HG03460 (cell line): Measurements from ENCODE around the gene STK32C.

Experiments used
- ATAC-seq: cut with Tn5 transposase; IDR thresholded peaks from one replicate; pipeline ENCODE4 v1.9.1; 2021; ENCODE audit not compliant: unreplicated experiment

The STK32C gene

GRCh38 chr10:132174237-132174636 lies 133.5 kb downstream of the STK32C start:
- ATAC-seq: no peak

GRCh38 chr10:132173185-132173584 lies 134.6 kb downstream of the STK32C start:
- ATAC-seq: no peak

GRCh38 chr10:132172091-132173066 lies 135.4 kb downstream of the STK32C start:
- no peak for ATAC-seq

- ATAC-seq: no peak
Observed at GRCh38 chr10:132170561-132171361, 137.0 kb downstream of the STK32C start.

GRCh38 chr10:132169766-132170560 lies 137.8 kb downstream of the STK32C start:
- ATAC-seq: no peak

- ATAC-seq: no peak
Observed at GRCh38 chr10:132169031-132169765, 138.6 kb downstream of the STK32C start.

- ATAC-seq: no peak
Observed at GRCh38 chr10:132168571-132169030, 139.1 kb downstream of the STK32C start.

GRCh38 chr10:132167976-132168375 lies 139.8 kb downstream of the STK32C start:
- no peak for ATAC-seq

- ATAC-seq: no peak
Observed at GRCh38 chr10:132167041-132167674, 140.6 kb downstream of the STK32C start.

GRCh38 chr10:132166216-132166950 lies 141.4 kb downstream of the STK32C start:
- no peak for ATAC-seq

GRCh38 chr10:132165416-132165980 lies 142.3 kb downstream of the STK32C start:
- ATAC-seq: no peak

- ATAC-seq: no peak
Observed at GRCh38 chr10:132164761-132165278, 142.9 kb downstream of the STK32C start.

- ATAC-seq: no peak
Observed at GRCh38 chr10:132163826-132164515, 143.8 kb downstream of the STK32C start.

- ATAC-seq: peak; percentile 51
Observed at GRCh38 chr10:132163278-132163765, 144.4 kb downstream of the STK32C start.

GRCh38 chr10:132162590-132163277 lies 145.0 kb downstream of the STK32C start:
- ATAC-seq: no peak

GRCh38 chr10:132162021-132162531 lies 145.7 kb downstream of the STK32C start:
- peak; percentile 66 for ATAC-seq
